ENCODE data around the gene RBM4.

- TF ChIP-seq CTCF (IDR thresholded peaks at IDR 0.05) (no peak), POLR2A (IDR thresholded peaks at IDR 0.05) (no peak)
These were observed 12.8 kb upstream of the RBM4 start for GRCh38 chr11:66625752-66626149.
